HepG2 (cell line): ENCODE data around the gene SERHL2. TPM values are rescaled to one million over a fixed set of nuclear protein-coding genes. Genes with fewer than 3 reads are reported as not detected.

Source experiments
- GPN1 ChIP-seq: sonication (generic); formaldehyde crosslinking; IDR thresholded peaks from 2 replicates; pipeline ENCODE4 v1.5.1; 2020; ENCODE audit warnings: missing genetic modification reagents, borderline replicate concordance
- KDM4B ChIP-seq: sonication (generic); formaldehyde crosslinking; IDR thresholded peaks from 2 replicates; pipeline ENCODE4 v1.4.0; 2020; ENCODE audit warnings: missing genetic modification reagents
- PHF21A ChIP-seq: sonication (generic); formaldehyde crosslinking; IDR thresholded peaks from 2 replicates; pipeline ENCODE4 v1.5.0; 2020; ENCODE audit warnings: mild to moderate bottlenecking, missing genetic modification reagents
- ZNF263 ChIP-seq: sonication (generic); formaldehyde crosslinking; IDR thresholded peaks from 2 replicates; pipeline ENCODE4 v1.4.0; 2020; ENCODE audit warnings: missing genetic modification reagents
- ZNF713 ChIP-seq: sonication (generic); formaldehyde crosslinking; IDR thresholded peaks from 2 replicates; pipeline ENCODE4 v1.4.0; 2020; ENCODE audit warnings: mild to moderate bottlenecking, missing genetic modification reagents
- ZNF773 ChIP-seq: sonication (generic); formaldehyde crosslinking; IDR thresholded peaks from 2 replicates; pipeline ENCODE4 v1.4.0; 2020; ENCODE audit warnings: missing genetic modification reagents, borderline replicate concordance
- polyA plus RNA-seq, 8 experiments: library from polyadenylated mRNA; depleted of rRNA in 3 of 8; stranded (reverse) in 7 of 8; unstranded in 1 of 8; fragments of >200 nt; fragmentation: Illumina TruSeq in 4 of 8; extraction: Trizol in 4 of 8; gene quantifications; 2 replicates each; pipeline versions ENCODE4 v1.2.1 to v1.2.3, GENCODE V29; 2011 to 2016; ENCODE audit warnings: low read depth in 4 of 8, missing spikeins in 1 of 8, mixed read lengths in 1 of 8; ENCODE audit not compliant: insufficient read depth in 1 of 8
- total RNA-seq, 5 experiments: library from RNA; depleted of rRNA; stranded (reverse); fragments of >200 nt; fragmentation: Illumina TruSeq; extraction: Trizol; gene quantifications; 2 replicates each; pipeline ENCODE4 v1.2.3, GENCODE V29; 2016; ENCODE audit warnings: low read depth in 1 of 5
- TF ChIP-seq, protein P1 (sequence below): sonication (generic); formaldehyde crosslinking; IDR thresholded peaks from 2 replicates; pipeline ENCODE4 v1.5.1; 2020; ENCODE audit warnings: mild to moderate bottlenecking, missing genetic modification reagents, borderline replicate concordance
- TF ChIP-seq, protein P2 (sequence below): IDR thresholded peaks from 2 replicates; pipeline ENCODE4 v1.6.1; 2016; ENCODE audit warnings: low read depth, missing genetic modification reagents, missing compliant biosample characterization
- TF ChIP-seq, protein P3 (sequence below): sonication (generic); formaldehyde crosslinking; IDR thresholded peaks from 2 replicates; pipeline ENCODE4 v1.5.1; 2020; ENCODE audit warnings: mild to moderate bottlenecking, missing genetic modification reagents
- TF ChIP-seq, protein P4 (sequence below): sonication (generic); formaldehyde crosslinking; IDR thresholded peaks from 2 replicates; pipeline ENCODE4 v1.5.1; 2020; ENCODE audit warnings: missing genetic modification reagents, mild to moderate bottlenecking, borderline replicate concordance
- TF ChIP-seq, protein P5 (sequence below): sonication (generic); formaldehyde crosslinking; IDR thresholded peaks from 2 replicates; pipeline ENCODE4 v1.9.0; 2021; ENCODE audit warnings: missing genetic modification reagents, mild to moderate bottlenecking, borderline replicate concordance

SERHL2 gene
- total and polyA plus RNA-seq, 2 of the 13 experiments (the other 11 are each of a cell fraction or from before 2014, with no cell fraction given) = 1.0 to 1.8 TPM

DNA sequence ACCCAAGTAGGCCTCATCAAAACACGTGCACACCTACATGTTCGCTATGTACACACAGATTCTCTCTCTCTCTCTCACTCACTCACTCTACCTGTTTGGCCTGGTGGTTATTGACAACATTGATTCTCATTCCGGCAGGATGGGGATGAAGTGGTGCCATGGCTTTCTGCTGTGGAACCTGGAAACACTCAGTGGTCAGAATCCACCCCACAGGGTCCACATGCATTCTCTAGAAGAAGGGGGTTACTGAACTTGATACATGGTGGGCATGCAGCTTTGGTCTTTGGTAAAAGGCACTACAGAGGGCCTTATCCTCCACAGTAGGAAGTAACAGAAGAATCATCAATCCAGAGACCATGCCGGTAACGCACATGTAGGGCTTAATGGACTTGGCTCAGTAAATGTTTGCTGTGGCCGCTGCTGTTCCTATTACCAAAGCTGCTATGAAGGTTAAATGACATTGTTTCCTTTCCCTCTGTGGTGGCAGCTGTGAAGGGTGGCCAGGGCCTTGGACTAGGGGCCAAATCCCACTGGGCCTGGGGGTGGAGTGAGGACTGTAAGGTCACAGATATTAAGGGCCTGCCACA, 48.2 kb downstream of the SERHL2 start (continued):
- TF ChIP-seq, protein P1, sequence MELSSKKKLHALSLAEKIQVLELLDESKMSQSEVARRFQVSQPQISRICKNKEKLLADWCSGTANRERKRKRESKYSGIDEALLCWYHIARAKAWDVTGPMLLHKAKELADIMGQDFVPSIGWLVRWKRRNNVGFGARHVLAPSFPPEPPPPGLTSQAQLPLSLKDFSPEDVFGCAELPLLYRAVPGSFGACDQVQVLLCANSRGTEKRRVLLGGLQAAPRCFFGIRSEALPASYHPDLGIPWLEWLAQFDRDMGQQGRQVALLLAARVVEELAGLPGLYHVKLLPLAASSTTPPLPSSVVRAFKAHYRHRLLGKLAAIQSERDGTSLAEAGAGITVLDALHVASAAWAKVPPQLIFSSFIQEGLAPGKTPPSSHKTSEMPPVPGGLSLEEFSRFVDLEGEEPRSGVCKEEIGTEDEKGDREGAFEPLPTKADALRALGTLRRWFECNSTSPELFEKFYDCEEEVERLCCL (CRISPR knock-in tag) = no peak
- TF ChIP-seq, protein P2, sequence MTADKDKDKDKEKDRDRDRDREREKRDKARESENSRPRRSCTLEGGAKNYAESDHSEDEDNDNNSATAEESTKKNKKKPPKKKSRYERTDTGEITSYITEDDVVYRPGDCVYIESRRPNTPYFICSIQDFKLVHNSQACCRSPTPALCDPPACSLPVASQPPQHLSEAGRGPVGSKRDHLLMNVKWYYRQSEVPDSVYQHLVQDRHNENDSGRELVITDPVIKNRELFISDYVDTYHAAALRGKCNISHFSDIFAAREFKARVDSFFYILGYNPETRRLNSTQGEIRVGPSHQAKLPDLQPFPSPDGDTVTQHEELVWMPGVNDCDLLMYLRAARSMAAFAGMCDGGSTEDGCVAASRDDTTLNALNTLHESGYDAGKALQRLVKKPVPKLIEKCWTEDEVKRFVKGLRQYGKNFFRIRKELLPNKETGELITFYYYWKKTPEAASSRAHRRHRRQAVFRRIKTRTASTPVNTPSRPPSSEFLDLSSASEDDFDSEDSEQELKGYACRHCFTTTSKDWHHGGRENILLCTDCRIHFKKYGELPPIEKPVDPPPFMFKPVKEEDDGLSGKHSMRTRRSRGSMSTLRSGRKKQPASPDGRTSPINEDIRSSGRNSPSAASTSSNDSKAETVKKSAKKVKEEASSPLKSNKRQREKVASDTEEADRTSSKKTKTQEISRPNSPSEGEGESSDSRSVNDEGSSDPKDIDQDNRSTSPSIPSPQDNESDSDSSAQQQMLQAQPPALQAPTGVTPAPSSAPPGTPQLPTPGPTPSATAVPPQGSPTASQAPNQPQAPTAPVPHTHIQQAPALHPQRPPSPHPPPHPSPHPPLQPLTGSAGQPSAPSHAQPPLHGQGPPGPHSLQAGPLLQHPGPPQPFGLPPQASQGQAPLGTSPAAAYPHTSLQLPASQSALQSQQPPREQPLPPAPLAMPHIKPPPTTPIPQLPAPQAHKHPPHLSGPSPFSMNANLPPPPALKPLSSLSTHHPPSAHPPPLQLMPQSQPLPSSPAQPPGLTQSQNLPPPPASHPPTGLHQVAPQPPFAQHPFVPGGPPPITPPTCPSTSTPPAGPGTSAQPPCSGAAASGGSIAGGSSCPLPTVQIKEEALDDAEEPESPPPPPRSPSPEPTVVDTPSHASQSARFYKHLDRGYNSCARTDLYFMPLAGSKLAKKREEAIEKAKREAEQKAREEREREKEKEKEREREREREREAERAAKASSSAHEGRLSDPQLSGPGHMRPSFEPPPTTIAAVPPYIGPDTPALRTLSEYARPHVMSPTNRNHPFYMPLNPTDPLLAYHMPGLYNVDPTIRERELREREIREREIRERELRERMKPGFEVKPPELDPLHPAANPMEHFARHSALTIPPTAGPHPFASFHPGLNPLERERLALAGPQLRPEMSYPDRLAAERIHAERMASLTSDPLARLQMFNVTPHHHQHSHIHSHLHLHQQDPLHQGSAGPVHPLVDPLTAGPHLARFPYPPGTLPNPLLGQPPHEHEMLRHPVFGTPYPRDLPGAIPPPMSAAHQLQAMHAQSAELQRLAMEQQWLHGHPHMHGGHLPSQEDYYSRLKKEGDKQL (CRISPR knock-in tag) = no peak
- TF ChIP-seq PHF21A (CRISPR knock-in tag) (peak; percentile 71), KDM4B (CRISPR knock-in tag) (no peak), ZNF713 (no peak), GPN1 (no peak), ZNF263 (CRISPR knock-in tag) (0 out of 2 replicates have a peak, but pooled peaks have one; percentile 8), ZNF773 (no peak)
- TF ChIP-seq, protein P3, sequence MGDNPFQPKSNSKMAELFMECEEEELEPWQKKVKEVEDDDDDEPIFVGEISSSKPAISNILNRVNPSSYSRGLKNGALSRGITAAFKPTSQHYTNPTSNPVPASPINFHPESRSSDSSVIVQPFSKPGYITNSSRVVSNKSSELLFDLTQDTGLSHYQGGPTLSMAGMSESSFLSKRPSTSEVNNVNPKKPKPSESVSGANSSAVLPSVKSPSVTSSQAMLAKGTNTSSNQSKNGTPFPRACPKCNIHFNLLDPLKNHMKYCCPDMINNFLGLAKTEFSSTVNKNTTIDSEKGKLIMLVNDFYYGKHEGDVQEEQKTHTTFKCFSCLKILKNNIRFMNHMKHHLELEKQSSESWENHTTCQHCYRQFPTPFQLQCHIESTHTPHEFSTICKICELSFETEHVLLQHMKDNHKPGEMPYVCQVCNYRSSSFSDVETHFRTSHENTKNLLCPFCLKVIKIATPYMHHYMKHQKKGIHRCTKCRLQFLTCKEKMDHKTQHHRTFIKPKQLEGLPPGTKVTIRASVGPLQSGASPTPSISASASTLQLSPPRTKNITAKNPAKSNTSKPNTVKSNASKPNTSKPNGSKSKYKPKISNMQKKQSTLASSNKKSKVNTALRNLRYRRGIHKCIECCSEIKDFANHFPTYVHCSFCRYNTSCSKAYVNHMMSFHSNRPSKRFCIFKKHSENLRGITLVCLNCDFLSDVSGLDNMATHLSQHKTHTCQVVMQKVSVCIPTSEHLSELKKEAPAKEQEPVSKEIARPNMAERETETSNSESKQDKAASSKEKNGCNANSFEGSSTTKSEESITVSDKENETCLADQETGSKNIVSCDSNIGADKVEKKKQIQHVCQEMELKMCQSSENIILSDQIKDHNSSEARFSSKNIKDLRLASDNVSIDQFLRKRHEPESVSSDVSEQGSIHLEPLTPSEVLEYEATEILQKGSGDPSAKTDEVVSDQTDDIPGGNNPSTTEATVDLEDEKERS (CRISPR knock-in tag) = no peak
- TF ChIP-seq, protein P4, sequence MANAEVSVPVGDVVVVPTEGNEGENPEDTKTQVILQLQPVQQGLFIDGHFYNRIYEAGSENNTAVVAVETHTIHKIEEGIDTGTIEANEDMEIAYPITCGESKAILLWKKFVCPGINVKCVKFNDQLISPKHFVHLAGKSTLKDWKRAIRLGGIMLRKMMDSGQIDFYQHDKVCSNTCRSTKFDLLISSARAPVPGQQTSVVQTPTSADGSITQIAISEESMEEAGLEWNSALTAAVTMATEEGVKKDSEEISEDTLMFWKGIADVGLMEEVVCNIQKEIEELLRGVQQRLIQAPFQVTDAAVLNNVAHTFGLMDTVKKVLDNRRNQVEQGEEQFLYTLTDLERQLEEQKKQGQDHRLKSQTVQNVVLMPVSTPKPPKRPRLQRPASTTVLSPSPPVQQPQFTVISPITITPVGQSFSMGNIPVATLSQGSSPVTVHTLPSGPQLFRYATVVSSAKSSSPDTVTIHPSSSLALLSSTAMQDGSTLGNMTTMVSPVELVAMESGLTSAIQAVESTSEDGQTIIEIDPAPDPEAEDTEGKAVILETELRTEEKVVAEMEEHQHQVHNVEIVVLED (CRISPR knock-in tag) = peak; percentile 29; the same call in 1 of the 2 replicates
- TF ChIP-seq, protein P5, sequence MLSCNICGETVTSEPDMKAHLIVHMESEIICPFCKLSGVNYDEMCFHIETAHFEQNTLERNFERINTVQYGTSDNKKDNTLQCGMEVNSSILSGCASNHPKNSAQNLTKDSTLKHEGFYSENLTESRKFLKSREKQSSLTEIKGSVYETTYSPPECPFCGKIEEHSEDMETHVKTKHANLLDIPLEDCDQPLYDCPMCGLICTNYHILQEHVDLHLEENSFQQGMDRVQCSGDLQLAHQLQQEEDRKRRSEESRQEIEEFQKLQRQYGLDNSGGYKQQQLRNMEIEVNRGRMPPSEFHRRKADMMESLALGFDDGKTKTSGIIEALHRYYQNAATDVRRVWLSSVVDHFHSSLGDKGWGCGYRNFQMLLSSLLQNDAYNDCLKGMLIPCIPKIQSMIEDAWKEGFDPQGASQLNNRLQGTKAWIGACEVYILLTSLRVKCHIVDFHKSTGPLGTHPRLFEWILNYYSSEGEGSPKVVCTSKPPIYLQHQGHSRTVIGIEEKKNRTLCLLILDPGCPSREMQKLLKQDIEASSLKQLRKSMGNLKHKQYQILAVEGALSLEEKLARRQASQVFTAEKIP = no peak
